ENCODE data around the gene NEK7.

- TF ChIP-seq, protein P1, sequence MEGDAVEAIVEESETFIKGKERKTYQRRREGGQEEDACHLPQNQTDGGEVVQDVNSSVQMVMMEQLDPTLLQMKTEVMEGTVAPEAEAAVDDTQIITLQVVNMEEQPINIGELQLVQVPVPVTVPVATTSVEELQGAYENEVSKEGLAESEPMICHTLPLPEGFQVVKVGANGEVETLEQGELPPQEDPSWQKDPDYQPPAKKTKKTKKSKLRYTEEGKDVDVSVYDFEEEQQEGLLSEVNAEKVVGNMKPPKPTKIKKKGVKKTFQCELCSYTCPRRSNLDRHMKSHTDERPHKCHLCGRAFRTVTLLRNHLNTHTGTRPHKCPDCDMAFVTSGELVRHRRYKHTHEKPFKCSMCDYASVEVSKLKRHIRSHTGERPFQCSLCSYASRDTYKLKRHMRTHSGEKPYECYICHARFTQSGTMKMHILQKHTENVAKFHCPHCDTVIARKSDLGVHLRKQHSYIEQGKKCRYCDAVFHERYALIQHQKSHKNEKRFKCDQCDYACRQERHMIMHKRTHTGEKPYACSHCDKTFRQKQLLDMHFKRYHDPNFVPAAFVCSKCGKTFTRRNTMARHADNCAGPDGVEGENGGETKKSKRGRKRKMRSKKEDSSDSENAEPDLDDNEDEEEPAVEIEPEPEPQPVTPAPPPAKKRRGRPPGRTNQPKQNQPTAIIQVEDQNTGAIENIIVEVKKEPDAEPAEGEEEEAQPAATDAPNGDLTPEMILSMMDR (IDR thresholded peaks at IDR 0.05; ENCODE audit: poor library complexity): no peak
- TF ChIP-seq EZH2 (IDR thresholded peaks at IDR 0.05; ENCODE audit: borderline replicate concordance): no peak
These were observed 36.9 kb upstream of the NEK7 start for GRCh38 chr1:198119906-198120305.
